ENCODE results near the gene ACTG2. TPM values are rescaled to one million over a fixed set of nuclear protein-coding genes. Genes with fewer than 3 reads are reported as not detected.

Gene ACTG2
- total RNA-seq, 1 donor from 2014 or later = 0.32 TPM

DNA sequence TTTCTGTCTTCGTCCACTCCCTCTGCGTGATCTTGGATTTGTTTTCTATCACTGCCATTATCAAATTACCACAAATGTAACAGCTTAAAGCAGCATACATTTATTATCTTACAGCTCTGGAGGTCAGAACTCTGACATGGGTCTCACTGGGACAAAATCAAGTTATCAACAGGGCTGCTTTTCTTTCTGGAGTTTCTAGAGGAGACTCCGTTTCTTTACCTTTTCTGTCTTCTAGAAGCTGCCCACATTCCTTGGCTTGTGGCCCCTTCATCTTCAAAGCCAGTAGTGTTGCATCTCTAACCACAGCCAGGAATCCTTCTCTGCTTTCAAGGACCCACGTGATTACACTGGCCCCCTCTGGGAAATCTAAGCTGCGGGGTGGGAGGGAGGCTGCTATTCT, 70.0 kb downstream of the ACTG2 start:
- Histone ChIP-seq H3K27ac (no peak overlapping the region), H4K20me1 (ENCODE audit: low read depth) (no peaks in the 10 kb centered on the region), H3K4me1 (no peaks in the 10 kb centered on the region), H3K4me2 (no peak overlapping the region), H3F3A (ENCODE audit: low read depth) (no peaks in the 10 kb centered on the region), H2AFZ (replicated peaks) (no peak overlapping the region), H3K79me2 (ENCODE audit: low read depth) (no peaks in the 10 kb centered on the region), H3K9ac (no peak overlapping the region), H3K36me3 (no peaks in the 10 kb centered on the region), H3K4me3 (no peak overlapping the region), H3K27me3 (no peaks in the 10 kb centered on the region), H3K9me3 (ENCODE audit: low read depth) (no peaks in the 10 kb centered on the region)
- Mint-ChIP-seq H3K9me3 (no peaks in the 10 kb centered on the region), H3K27ac (no peak overlapping the region), H3K27me3 (ENCODE audit: insufficient read depth, low read depth) (peaks cover 3% of the 10 kb centered on the region), H3K4me3 (no peak overlapping the region), H3K36me3 (peaks cover 20% of the 10 kb centered on the region), H3K4me1 (no peaks in the 10 kb centered on the region)
- no peak for DNase-seq (ENCODE audit: low spot score)
- TF ChIP-seq EZH2phosphoT487 (IDR thresholded peaks at IDR 0.05) (no peak), EZH2 (IDR thresholded peaks at IDR 0.05) (no peak)
- TF ChIP-seq, protein P1, sequence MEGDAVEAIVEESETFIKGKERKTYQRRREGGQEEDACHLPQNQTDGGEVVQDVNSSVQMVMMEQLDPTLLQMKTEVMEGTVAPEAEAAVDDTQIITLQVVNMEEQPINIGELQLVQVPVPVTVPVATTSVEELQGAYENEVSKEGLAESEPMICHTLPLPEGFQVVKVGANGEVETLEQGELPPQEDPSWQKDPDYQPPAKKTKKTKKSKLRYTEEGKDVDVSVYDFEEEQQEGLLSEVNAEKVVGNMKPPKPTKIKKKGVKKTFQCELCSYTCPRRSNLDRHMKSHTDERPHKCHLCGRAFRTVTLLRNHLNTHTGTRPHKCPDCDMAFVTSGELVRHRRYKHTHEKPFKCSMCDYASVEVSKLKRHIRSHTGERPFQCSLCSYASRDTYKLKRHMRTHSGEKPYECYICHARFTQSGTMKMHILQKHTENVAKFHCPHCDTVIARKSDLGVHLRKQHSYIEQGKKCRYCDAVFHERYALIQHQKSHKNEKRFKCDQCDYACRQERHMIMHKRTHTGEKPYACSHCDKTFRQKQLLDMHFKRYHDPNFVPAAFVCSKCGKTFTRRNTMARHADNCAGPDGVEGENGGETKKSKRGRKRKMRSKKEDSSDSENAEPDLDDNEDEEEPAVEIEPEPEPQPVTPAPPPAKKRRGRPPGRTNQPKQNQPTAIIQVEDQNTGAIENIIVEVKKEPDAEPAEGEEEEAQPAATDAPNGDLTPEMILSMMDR (IDR thresholded peaks at IDR 0.05) = no peak

GRCh38 chr2:73963385-73964120, 70.7 kb downstream of the ACTG2 start:
- Histone ChIP-seq H2AFZ (replicated peaks) (no peak overlapping the region), H3K36me3 (no peaks in the 10 kb centered on the region), H3K4me3 (no peak overlapping the region), H3K79me2 (ENCODE audit: low read depth) (no peaks in the 10 kb centered on the region), H3K27ac (no peak overlapping the region), H3K4me1 (no peaks in the 10 kb centered on the region), H3K9ac (no peak overlapping the region), H3F3A (ENCODE audit: low read depth) (no peaks in the 10 kb centered on the region), H4K20me1 (ENCODE audit: low read depth) (no peaks in the 10 kb centered on the region), H3K9me3 (ENCODE audit: low read depth) (no peaks in the 10 kb centered on the region), H3K27me3 (no peaks in the 10 kb centered on the region), H3K4me2 (no peak overlapping the region)
- DNase-seq (ENCODE audit: low spot score) = no peak
- TF ChIP-seq EZH2 (IDR thresholded peaks at IDR 0.05) (no peak), EZH2phosphoT487 (IDR thresholded peaks at IDR 0.05) (no peak)
- TF ChIP-seq, protein P1 (IDR thresholded peaks at IDR 0.05) = no peak
- Mint-ChIP-seq H3K36me3 (peaks cover 14% of the 10 kb centered on the region), H3K4me3 (no peak overlapping the region), H3K4me1 (peaks cover 3% of the 10 kb centered on the region), H3K27ac (no peak overlapping the region), H3K27me3 (ENCODE audit: insufficient read depth, low read depth) (peaks cover 5% of the 10 kb centered on the region), H3K9me3 (no peaks in the 10 kb centered on the region)

GRCh38 chr2:73964223-73964622, 71.4 kb downstream of the ACTG2 start:
- no peaks in the 10 kb centered on the region for H3K9me3 Mint-ChIP-seq
- DNase-seq (ENCODE audit: low spot score) = no peak

More at GRCh38 chr2:73964223-73964622, 71.4 kb downstream of the ACTG2 start:
- peaks cover 5% of the 10 kb centered on the region for H3K27me3 Mint-ChIP-seq (ENCODE audit: insufficient read depth, low read depth)
- Histone ChIP-seq H3K27me3 (no peaks in the 10 kb centered on the region), H3K36me3 (no peaks in the 10 kb centered on the region), H3K4me1 (no peaks in the 10 kb centered on the region), H3K4me2 (no peak overlapping the region), H3K27ac (no peak overlapping the region), H3K4me3 (no peak overlapping the region), H3K79me2 (ENCODE audit: low read depth) (no peaks in the 10 kb centered on the region), H3K9me3 (ENCODE audit: low read depth) (no peaks in the 10 kb centered on the region), H3F3A (ENCODE audit: low read depth) (no peaks in the 10 kb centered on the region), H3K9ac (no peak overlapping the region), H2AFZ (replicated peaks) (no peak overlapping the region), H4K20me1 (ENCODE audit: low read depth) (no peaks in the 10 kb centered on the region)
- TF ChIP-seq EZH2 (IDR thresholded peaks at IDR 0.05) = no peak
- TF ChIP-seq EZH2phosphoT487 (IDR thresholded peaks at IDR 0.05) = no peak
- TF ChIP-seq, protein P1 (IDR thresholded peaks at IDR 0.05) = no peak
- H3K4me1 Mint-ChIP-seq = peaks cover 3% of the 10 kb centered on the region
- H3K4me3 Mint-ChIP-seq = no peak overlapping the region
- H3K27ac Mint-ChIP-seq = no peak overlapping the region
- peaks cover 8% of the 10 kb centered on the region for H3K36me3 Mint-ChIP-seq
